ENCODE measurements around the gene AFAP1. TPM values are rescaled to one million over a fixed set of nuclear protein-coding genes. Genes with fewer than 3 reads are reported as not detected.

The AFAP1 gene
- total RNA-seq, result 62.0 and 68.4 TPM in 2 replicates

GRCh38 chr4:7939377-7940108, at the start of gene AFAP1:
Gene AFAP1 (minus strand): TSS chr4:7939861. CDS start chr4:7872078, 67,783 bp downstream.

Other genes with a start within 250 kb of the AFAP1 start
- 2.8 and 3.4 TPM in 2 replicates for gene ABLIM2, start 219.0 kb upstream of the AFAP1 start, total RNA-seq